HCT116 (cell line): Measurements from ENCODE around the gene MTA1. TPM values are rescaled to one million over a fixed set of nuclear protein-coding genes. Genes with fewer than 3 reads are reported as not detected.

ENCODE experiments used
- ATAC-seq: fragments of 200-7000 bp; cut with Tn5 transposase; 2 replicates; pipeline ENCODE4 v1.9.1; 2020; ENCODE audit warnings: mild to moderate bottlenecking, moderate library complexity
- BruUV-seq: library from RNA; stranded (reverse); fragments of 400-500 nt; replicated peaks from 2 replicates; lab custom pipeline; 2021; lab: Mats Ljungman, UMichigan
- CTCF ChIA-PET: fragments of 300-600 bp; sonication (Branson Sonifier 250); formaldehyde crosslinking; loops from one replicate; lab custom pipeline; 2021; ENCODE audit warnings: antibody characterized with exemption; lab: Charles Lee
- POLR2A ChIA-PET: fragments of 300-600, 350-600 bp; sonication (Branson Sonifier 250); formaldehyde crosslinking; loops from one replicate; lab custom pipeline; 2021; ENCODE audit warnings: antibody characterized with exemption; lab: Charles Lee
- RAD21 ChIA-PET, 2 experiments: fragments of 300-600 bp; sonication (Branson Sonifier 250); formaldehyde crosslinking; loops; one replicate each; lab custom pipeline; 2023; ENCODE audit warnings: low total read pairs in 2 of 2; ENCODE audit not compliant: uncharacterized antibody in 2 of 2, unreplicated experiment in 2 of 2, low non-redundant PET in 1 of 2; lab: Charles Lee
- DNase-seq: peaks from one replicate; pipeline ENCODE4 v3.0.0-alpha.2; 2010; ENCODE audit warnings: low read depth, low spot score
- H2AFZ ChIP-seq: fragments of 200-600 bp; shearing (Covaris generic), sonication (generic); 2 replicates; pipeline ENCODE4 v1.6.1; 2017; ENCODE audit warnings: low read depth, mixed run types, mixed read lengths, antibody characterized with exemption, low read length; ENCODE audit not compliant: poor library complexity, severe bottlenecking
- H3K27ac ChIP-seq: 2 replicates; pipeline ENCODE4 v1.5.1; 2012; ENCODE audit warnings: low read depth, low read length
- H3K27me3 ChIP-seq: fragments of 200-600 bp; sonication (generic); 2 replicates; pipeline ENCODE4 v1.6.1; 2016; ENCODE audit warnings: mixed run types, low read length, mixed read lengths; ENCODE audit not compliant: insufficient read depth
- H3K36me3 ChIP-seq, 2 experiments: fragments of 200-500 bp in 1 of 2; fragments of 200-600 bp in 1 of 2; sonication (Bioruptor generic) in 1 of 2; sonication (generic) in 1 of 2; 2 replicates each; pipeline versions ENCODE4 v1.5.1 to v1.6.1; 2014 to 2016; ENCODE audit warnings: low read length in 2 of 2, inconsistent platforms in 1 of 2, mixed read lengths in 1 of 2, mixed run types in 1 of 2; ENCODE audit not compliant: insufficient read depth in 2 of 2, control insufficient read depth in 1 of 2
- H3K4me1 ChIP-seq, 2 experiments: fragments of 200-600 bp in 1 of 2; sonication (generic) in 1 of 2; 2 replicates each; pipeline versions ENCODE4 v1.5.1 to v1.6.1; 2012 to 2017; ENCODE audit warnings: low read length in 2 of 2, inconsistent platforms in 1 of 2, mild to moderate bottlenecking in 1 of 2, mixed read lengths in 1 of 2, mixed run types in 1 of 2, moderate library complexity in 1 of 2; ENCODE audit not compliant: insufficient read depth in 2 of 2, control insufficient read depth in 1 of 2
- H3K4me2 ChIP-seq: fragments of 200-600 bp; sonication (generic); 2 replicates; pipeline ENCODE4 v1.6.1; 2017; ENCODE audit warnings: mixed run types, low read length, mixed read lengths
- H3K4me3 ChIP-seq, 2 experiments: fragments of 200-600 bp in 1 of 2; sonication (generic) in 1 of 2; replicated peaks in 1 of 2; 2 replicates each; pipeline ENCODE4 v1.5.1; 2011 to 2016; ENCODE audit warnings: low read length in 2 of 2, control low read depth in 1 of 2, low read depth in 1 of 2, mild to moderate bottlenecking in 1 of 2, mixed read lengths in 1 of 2, mixed run types in 1 of 2
- H3K79me2 ChIP-seq: fragments of 200-600 bp; sonication (generic); 2 replicates; pipeline ENCODE4 v1.6.1; 2017; ENCODE audit warnings: mild to moderate bottlenecking, mixed run types, low read length, moderate library complexity, mixed read lengths; ENCODE audit not compliant: insufficient read depth
- H3K9ac ChIP-seq: fragments of 200-600 bp; sonication (generic); 2 replicates; pipeline ENCODE4 v1.6.1; 2016; ENCODE audit warnings: low read length, mixed read lengths
- H3K9me2 ChIP-seq: fragments of 200-600 bp; sonication (generic), shearing (Covaris generic); 2 replicates; pipeline ENCODE4 v1.6.1; 2017; ENCODE audit warnings: mixed run types, mild to moderate bottlenecking, moderate library complexity; ENCODE audit not compliant: insufficient read depth
- H3K9me3 ChIP-seq, 2 experiments: fragments of 200-500 bp in 1 of 2; fragments of 200-600 bp in 1 of 2; sonication (Bioruptor generic) in 1 of 2; sonication (generic) in 1 of 2; 2 replicates each; pipeline ENCODE4 v1.6.1; 2014 to 2017; ENCODE audit warnings: low read length in 2 of 2, mixed read lengths in 2 of 2, inconsistent platforms in 1 of 2, low read depth in 1 of 2, mild to moderate bottlenecking in 1 of 2, mixed run types in 1 of 2, moderate library complexity in 1 of 2; ENCODE audit not compliant: control insufficient read depth in 1 of 2, insufficient read depth in 1 of 2
- H4K20me1 ChIP-seq: fragments of 200-600 bp; sonication (generic), shearing (Covaris generic); 2 replicates; pipeline ENCODE4 v1.6.1; 2017; ENCODE audit warnings: mixed run types, mild to moderate bottlenecking, moderate library complexity; ENCODE audit not compliant: insufficient read depth
- ATF3 ChIP-seq: IDR thresholded peaks from 2 replicates; pipeline ENCODE4 v1.6.1; 2012
- CBX3 ChIP-seq: IDR thresholded peaks from 2 replicates; pipeline ENCODE4 v1.6.1; 2012; ENCODE audit warnings: low read depth
- CTCF ChIP-seq, 3 experiments: fragments of 200-600 bp in 1 of 3; sonication (generic) in 1 of 3; IDR thresholded peaks in 2 of 3; conservative IDR thresholded peaks in 1 of 3; 2 replicates each; pipeline ENCODE4 v1.5.1; 2012 to 2017; ENCODE audit warnings: low read depth in 2 of 3, low read length in 2 of 3, antibody characterized with exemption in 1 of 3, borderline replicate concordance in 1 of 3, control low read depth in 1 of 3, mild to moderate bottlenecking in 1 of 3, mixed read lengths in 1 of 3, mixed run types in 1 of 3, moderate library complexity in 1 of 3; ENCODE audit not compliant: insufficient read depth in 1 of 3
- EGR1 ChIP-seq: IDR thresholded peaks from 2 replicates; pipeline ENCODE4 v1.6.1; 2012; ENCODE audit warnings: low read depth
- EZH2phosphoT487 ChIP-seq: fragments of 200-600 bp; IDR thresholded peaks from 2 replicates; pipeline ENCODE4 v1.6.1; 2018; ENCODE audit warnings: antibody characterized with exemption, borderline replicate concordance
- FOSL1 ChIP-seq: IDR thresholded peaks from 2 replicates; pipeline ENCODE4 v1.6.1; 2012; ENCODE audit warnings: low read depth
- RAD21 ChIP-seq: IDR thresholded peaks from 2 replicates; pipeline ENCODE4 v1.6.1; 2012; ENCODE audit warnings: low read depth, mild to moderate bottlenecking
- REST ChIP-seq: IDR thresholded peaks from 2 replicates; pipeline ENCODE4 v1.6.1; 2012; ENCODE audit warnings: low read depth
- YY1 ChIP-seq: IDR thresholded peaks from 2 replicates; pipeline ENCODE4 v1.6.1; 2011; ENCODE audit warnings: low read length, low read depth, moderate library complexity, mild to moderate bottlenecking; ENCODE audit not compliant: insufficient replicate concordance; ENCODE audit errors: extremely low read depth
- ZFX ChIP-seq: fragments of 450-650 bp; IDR thresholded peaks from 2 replicates; pipeline ENCODE4 v1.6.1; 2017
- intact Hi-C: fragments of 100-400 bp; cut with micrococcal nuclease; formaldehyde crosslinking; loops from 2 replicates; pipeline ENCODE4 v1.10.0; 2022
- total RNA-seq: library from RNA; stranded (reverse); gene quantifications from one replicate; pipeline ENCODE4 v1.2.1, GENCODE V29; 2021; ENCODE audit not compliant: unreplicated experiment

Gene MTA1
- total RNA-seq, 1 experiment from 2014 or later = 229 TPM

- Histone ChIP-seq H4K20me1 (peaks cover 6% of the 10 kb centered on the region; the same call in 1 of the 2 replicates), H3K27ac (no peak overlapping the region; the same call in 1 of the 2 replicates), H3K27me3 (no peaks in the 10 kb centered on the region), H3K79me2 (peaks cover 73% of the 10 kb centered on the region), H3K9me3 (no peaks in the 10 kb centered on the region), H3K9ac (no peak overlapping the region), H2AFZ (no peak overlapping the region), H3K4me3 (no peak overlapping the region), H3K9me2 (no peaks in the 10 kb centered on the region), H3K4me1 (no peaks in the 10 kb centered on the region), H3K36me3 (peaks cover 6 to 10% of the 10 kb centered on the region in 2 experiments; a peak in 3 of 4 replicates), H3K4me2 (no peak overlapping the region)
- no peak for DNase-seq
- TF ChIP-seq FOSL1 (no peak), ZFX (no peak), EZH2phosphoT487 (no peak), REST (no peak), CBX3 (no peak), EGR1 (no peak), ATF3 (no peak), CTCF (IDR thresholded peaks at IDR 0.05 in 2 of 3, conservative IDR thresholded peaks at IDR 0.05 in 1 of 3; ENCODE audit: borderline replicate concordance in 1 of 3, insufficient read depth in 1 of 3, low read depth in 2 of 3, low read length in 2 of 3) (no peak), RAD21 (no peak), YY1 (no peak)
- no peak for ATAC-seq
- CTCF ChIA-PET = no interaction called here
- BruUV-seq = no TSS peak
- intact Hi-C loops = no loop called here
- RAD21 ChIA-PET = no interaction called here
- POLR2A ChIA-PET = no interaction called here
These were observed 18.3 kb downstream of the MTA1 start for GRCh38 chr14:105437723-105438500.
